Kidney epithelial cell (primary cell): ENCODE measurements around the gene CCDC93. TPM values are rescaled to one million over a fixed set of nuclear protein-coding genes. Genes with fewer than 3 reads are reported as not detected.

Experiments
- DNase-seq: peaks from one replicate; pipeline ENCODE4 v3.0.0-alpha.2; 2010; ENCODE audit warnings: low read depth
- H3K27me3 ChIP-seq: 2 replicates; pipeline ENCODE4 v1.6.0; 2011; ENCODE audit warnings: low read length; ENCODE audit not compliant: control insufficient read depth, insufficient read depth
- H3K36me3 ChIP-seq: 2 replicates; pipeline ENCODE4 v1.5.1; 2011; ENCODE audit warnings: low read length; ENCODE audit not compliant: control insufficient read depth, insufficient read depth
- H3K4me3 ChIP-seq: 2 replicates; pipeline ENCODE4 v1.5.1; 2011; ENCODE audit warnings: low read depth, mild to moderate bottlenecking, control low read depth, low read length
- CTCF ChIP-seq: IDR thresholded peaks from 2 replicates; pipeline ENCODE4 v1.5.1; 2011; ENCODE audit warnings: mild to moderate bottlenecking, moderate library complexity, low read length, control low read depth, inconsistent platforms; ENCODE audit not compliant: insufficient read depth, poor library complexity, severe bottlenecking
- total RNA-seq: library from RNA; depleted of rRNA; stranded (reverse); fragments of >200 nt; gene quantifications from 2 replicates; pipeline ENCODE4 v1.2.3, GENCODE V29; 2015

The CCDC93 gene
- total RNA-seq, 1 donor from 2014 or later = 33.6 TPM

GRCh38 chr2:117917223-117917917 lies 96.5 kb downstream of the CCDC93 start:
- DNase-seq = no peak
- H3K4me3 ChIP-seq = no peak overlapping the region
- no peaks in the 10 kb centered on the region for H3K27me3 ChIP-seq
- TF ChIP-seq CTCF = peak; percentile 11
- peaks cover 2% of the 10 kb centered on the region for H3K36me3 ChIP-seq

- TF ChIP-seq CTCF = no peak
- no peak for DNase-seq
- Histone ChIP-seq H3K4me3 (no peak overlapping the region), H3K27me3 (no peaks in the 10 kb centered on the region), H3K36me3 (no peaks in the 10 kb centered on the region)
Observed at GRCh38 chr2:117902933-117903332, 110.9 kb downstream of the CCDC93 start.

GRCh38 chr2:117888897-117889296 lies 125.0 kb downstream of the CCDC93 start:
- Histone ChIP-seq H3K36me3 (no peaks in the 10 kb centered on the region), H3K4me3 (no peak overlapping the region), H3K27me3 (no peaks in the 10 kb centered on the region)
- no peak for TF ChIP-seq CTCF
- DNase-seq = no peak

GRCh38 chr2:117885308-117885707 lies 128.6 kb downstream of the CCDC93 start:
- no peak for TF ChIP-seq CTCF
- H3K27me3 ChIP-seq = no peaks in the 10 kb centered on the region
- DNase-seq = no peak
- H3K36me3 ChIP-seq = no peaks in the 10 kb centered on the region
- H3K4me3 ChIP-seq = no peak overlapping the region

- Histone ChIP-seq H3K36me3 (no peaks in the 10 kb centered on the region), H3K4me3 (no peak overlapping the region), H3K27me3 (no peaks in the 10 kb centered on the region)
- no peak for DNase-seq
- no peak for TF ChIP-seq CTCF
Observed at GRCh38 chr2:117879003-117879402, 134.9 kb downstream of the CCDC93 start.

GRCh38 chr2:117875786-117876185 lies 138.1 kb downstream of the CCDC93 start:
- no peak for TF ChIP-seq CTCF
- no peak for DNase-seq
- no peak overlapping the region for H3K4me3 ChIP-seq
- H3K36me3 ChIP-seq = no peaks in the 10 kb centered on the region
- no peaks in the 10 kb centered on the region for H3K27me3 ChIP-seq

Other genes starting within 250 kb of the CCDC93 start
- 66.9 and 77.3 TPM in 2 replicates for gene DDX18, start 199.4 kb downstream of the CCDC93 start, total RNA-seq
- 16.6 and 17.1 TPM in 2 replicates for gene INSIG2, start 74.4 kb upstream of the CCDC93 start, total RNA-seq